H4 (cell line): Measurements from ENCODE around the gene CXCL11. TPM values are rescaled to one million over a fixed set of nuclear protein-coding genes. Genes with fewer than 3 reads are reported as not detected.
"Not testable (repeated sequence)": the region's sequence is repeated elsewhere in the genome, so short reads cannot be mapped to it uniquely, and the experiment has no call there.

Experiments
- DNase-seq: peaks from one replicate; pipeline ENCODE4 v3.0.0-alpha.2; 2015; ENCODE audit warnings: low spot score
- total RNA-seq: library from RNA; depleted of rRNA; stranded (reverse); fragments of >200 nt; shearing (Covaris generic); gene quantifications from 2 replicates; pipeline ENCODE4 v1.2.3, GENCODE V29; 2014; rRNA removed

The CXCL11 gene
- total RNA-seq, 1 experiment from 2014 or later = not detected

- DNase-seq = no peak
These were observed 34.2 kb downstream of the CXCL11 start for GRCh38 chr4:76001700-76002099.

GRCh38 chr4:76000279-76000678 is 35.6 kb downstream of the CXCL11 start:
- DNase-seq = no peak

GRCh38 chr4:75998525-75999147 is 37.2 kb downstream of the CXCL11 start:
- not testable (repeated sequence) for DNase-seq

GRCh38 chr4:75997946-75998345 is 37.9 kb downstream of the CXCL11 start:
- DNase-seq = no peak

- no peak for DNase-seq
These were observed 38.8 kb downstream of the CXCL11 start for GRCh38 chr4:75997081-75997480.

GRCh38 chr4:75995727-75996126 is 40.1 kb downstream of the CXCL11 start:
- peak; percentile 44 for DNase-seq

GRCh38 chr4:75992462-75992861 is 43.4 kb downstream of the CXCL11 start:
- no peak for DNase-seq

GRCh38 chr4:75989846-75990528 is 45.9 kb downstream of the CXCL11 start:
- no peak for DNase-seq

- DNase-seq = no peak
These were observed 50.8 kb downstream of the CXCL11 start for GRCh38 chr4:75985116-75985515.

Other genes with a start within 250 kb of the CXCL11 start
- gene PPEF2, start 133.6 kb downstream of the CXCL11 start, total RNA-seq = not detected in 2 replicates
- gene NAAA, start 95.1 kb downstream of the CXCL11 start, total RNA-seq = 0.39 and 4.3 TPM in 2 replicates
- 22.6 and 32.2 TPM in 2 replicates for gene SDAD1, start 45.1 kb downstream of the CXCL11 start, total RNA-seq
- gene CXCL9, start 28.6 kb downstream of the CXCL11 start, total RNA-seq = not detected in 2 replicates
- gene CXCL10, start 12.6 kb downstream of the CXCL11 start, total RNA-seq = 0.41 and 1.1 TPM in 2 replicates
- 0.14 and 0.25 TPM in 2 replicates for gene ART3, start 38.6 kb upstream of the CXCL11 start, total RNA-seq
- gene NUP54, start 112.3 kb upstream of the CXCL11 start, total RNA-seq = 56.3 and 68.6 TPM in 2 replicates
- 88.5 and 101 TPM in 2 replicates for gene SCARB2, start 177.8 kb upstream of the CXCL11 start, total RNA-seq
- gene FAM47E, start 215.7 kb upstream of the CXCL11 start, total RNA-seq = 3.9 and 4.9 TPM in 2 replicates